ENCODE measurements around the gene MBD5.
A peak's percentile ranks its signal among the peaks of the same experiment; 100 is the strongest.

MBD5 gene

DNA sequence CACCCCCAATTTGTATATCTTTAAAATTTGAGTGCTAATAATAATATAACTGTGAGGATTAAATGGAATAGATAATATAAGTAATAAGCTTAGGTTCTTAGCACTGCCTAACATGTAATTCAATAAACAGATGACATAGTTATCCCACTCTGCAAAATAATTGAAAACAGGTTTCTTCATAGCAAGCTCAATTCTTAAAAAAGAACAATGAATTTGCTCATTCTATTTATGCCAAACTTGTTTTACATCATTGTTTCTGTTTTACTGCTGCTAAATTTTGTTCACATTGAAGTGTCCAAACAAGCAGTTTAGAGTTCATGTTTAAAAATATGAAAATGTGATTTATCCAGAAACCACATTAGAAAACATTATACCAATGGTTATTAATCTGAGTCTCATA, 217.0 kb downstream of the MBD5 start:
- no peak for DNase-seq

DNA sequence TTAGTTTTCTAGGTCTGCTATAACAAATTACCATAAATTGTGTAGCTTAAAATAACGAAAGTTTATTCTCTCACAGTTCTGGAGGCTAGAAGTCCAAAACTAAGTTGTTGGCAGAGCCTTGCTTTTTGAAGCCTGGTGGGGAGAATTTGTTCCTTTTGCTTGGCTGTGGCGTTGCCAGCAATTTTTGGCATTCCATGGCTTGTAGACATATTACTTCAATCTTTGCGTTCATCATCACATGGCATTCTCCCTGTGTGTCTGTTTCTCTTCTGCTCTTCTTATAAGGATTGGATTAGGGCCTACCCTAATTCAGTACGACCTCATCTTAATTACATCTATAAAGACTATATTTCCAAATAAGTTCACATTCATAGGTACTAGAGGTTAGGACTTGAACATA, 217.7 kb downstream of the MBD5 start:
- DNase-seq = no peak

- DNase-seq = no peak
These were observed 219.9 kb downstream of the MBD5 start for GRCh38 chr2:148240838-148241237.

DNA sequence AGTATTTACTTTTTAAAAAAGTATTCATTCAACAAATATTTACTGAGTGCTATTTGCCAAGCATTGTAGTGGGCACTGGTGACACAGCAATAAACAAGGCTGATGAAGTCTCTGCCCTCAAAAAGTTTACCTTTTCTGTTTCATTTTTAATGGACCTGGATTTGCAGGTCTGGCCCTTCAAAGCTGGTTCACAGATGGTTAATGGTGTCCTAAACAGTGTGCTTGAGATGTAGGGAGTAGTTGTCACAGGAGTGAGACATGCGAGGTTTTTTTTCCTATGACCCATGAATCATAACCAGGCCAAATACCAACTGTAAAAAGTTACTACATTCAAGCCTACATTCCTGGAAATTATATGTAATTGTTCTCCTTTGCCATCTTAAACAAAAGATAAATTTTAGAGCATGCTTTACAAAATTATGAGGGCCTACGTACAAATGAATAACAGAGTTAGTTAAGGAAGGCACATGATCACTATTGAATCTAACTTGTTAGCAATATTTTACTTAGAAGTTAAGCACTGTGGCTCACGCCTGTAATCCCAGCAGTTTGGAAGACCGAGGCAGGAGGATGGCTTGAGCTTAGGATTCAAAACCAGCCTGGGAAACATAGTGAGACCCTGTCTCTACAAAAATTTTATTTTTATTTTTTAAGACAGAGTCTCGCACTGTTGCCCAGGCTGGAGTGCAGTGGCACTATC, 223.9 kb downstream of the MBD5 start:
- no peak for DNase-seq

- DNase-seq = no peak
These were observed 231.1 kb downstream of the MBD5 start for GRCh38 chr2:148251993-148252392.

DNA sequence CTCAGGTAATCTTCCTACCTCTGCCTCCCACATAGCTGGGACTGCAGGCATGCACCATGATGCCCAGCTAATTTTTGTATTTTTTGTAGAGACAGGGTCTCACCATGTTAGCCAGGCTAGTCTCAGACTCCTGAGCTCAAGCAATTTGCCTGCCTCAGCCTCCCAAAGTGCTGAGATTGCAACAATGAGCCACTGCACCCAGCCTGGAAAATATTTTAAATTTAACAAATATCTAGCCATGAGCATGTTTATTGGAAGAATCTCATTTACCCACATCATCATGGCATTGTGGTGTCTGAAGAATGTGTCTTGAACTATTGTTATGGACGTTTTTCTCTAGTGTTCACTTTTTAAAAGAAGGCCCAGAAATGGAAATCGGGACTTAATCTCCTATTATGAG, 231.8 kb downstream of the MBD5 start:
- no peak for DNase-seq

GRCh38 chr2:148253685-148254084, 232.8 kb downstream of the MBD5 start:
- DNase-seq = no peak

DNA sequence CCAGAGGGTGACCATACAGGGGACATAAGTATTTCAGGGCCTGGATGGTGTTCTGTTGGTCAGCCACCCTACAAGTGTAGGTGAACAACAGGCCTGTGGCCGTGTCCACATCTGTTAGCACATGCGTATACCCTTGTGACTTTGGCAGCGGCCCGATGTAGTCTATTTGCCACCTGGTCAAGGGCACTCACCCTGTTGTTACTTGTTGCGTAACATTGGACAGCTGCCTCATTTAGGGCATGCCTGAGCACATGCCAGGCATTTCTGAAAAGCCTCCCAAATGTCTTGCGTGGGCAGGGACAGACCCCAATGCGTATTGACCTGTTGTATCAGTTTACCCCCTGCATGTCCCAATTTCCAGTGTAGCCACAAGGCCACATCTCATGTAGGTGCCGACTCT, 235.0 kb downstream of the MBD5 start:
- DNase-seq = no peak

DNA sequence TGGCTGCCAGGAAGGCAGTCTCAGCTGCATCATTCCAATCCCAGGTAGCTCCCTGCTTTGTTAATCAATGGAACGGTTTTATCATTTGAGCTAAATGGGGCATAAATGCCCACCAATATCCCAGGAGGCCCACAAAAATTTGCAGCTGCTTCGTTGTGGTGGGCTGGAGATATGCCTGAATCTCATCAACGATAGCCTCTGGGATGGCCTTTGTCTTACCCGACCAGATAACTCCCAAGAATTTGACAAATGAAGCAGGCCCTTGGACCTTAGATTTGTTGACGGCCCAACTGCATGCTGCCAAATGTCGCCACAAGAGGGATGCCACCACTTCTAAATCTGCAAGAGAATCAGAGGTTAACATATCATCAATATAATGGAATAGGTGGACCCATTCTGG, 236.4 kb downstream of the MBD5 start:
- DNase-seq = no peak

GRCh38 chr2:148258124-148258523, 237.2 kb downstream of the MBD5 start:
- DNase-seq = no peak

- DNase-seq = no peak
These were observed 238.8 kb downstream of the MBD5 start for GRCh38 chr2:148259674-148260073.

- DNase-seq = no peak
These were observed 243.0 kb downstream of the MBD5 start for GRCh38 chr2:148263890-148264289.

DNA sequence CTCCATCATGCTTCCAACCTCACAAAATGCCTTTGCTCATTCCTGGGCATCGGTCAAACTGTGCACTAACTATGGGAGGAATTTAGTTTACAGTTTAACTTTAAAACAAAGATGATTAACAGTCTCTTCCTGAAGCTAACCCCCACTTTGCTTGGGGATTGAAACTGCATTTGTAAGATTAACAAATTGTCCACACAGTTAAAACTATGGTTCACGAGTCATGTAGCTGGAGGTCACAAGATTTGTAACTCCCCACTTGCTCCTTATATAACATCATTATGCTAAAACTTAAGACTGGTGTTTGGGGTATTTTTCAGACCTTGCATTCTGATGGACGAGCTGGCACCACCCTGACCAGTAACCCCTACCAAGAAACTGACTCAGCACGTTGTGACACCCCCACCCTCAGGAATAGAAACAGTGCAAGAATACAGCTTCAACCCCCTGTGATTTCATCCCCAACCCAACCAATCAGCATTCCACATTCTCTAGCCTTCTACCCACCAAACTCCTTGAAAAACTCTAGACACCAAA, 252.3 kb downstream of the MBD5 start:
- DNase-seq = no peak

- no peak for DNase-seq
These were observed 258.3 kb downstream of the MBD5 start for GRCh38 chr2:148279216-148279615.

DNA sequence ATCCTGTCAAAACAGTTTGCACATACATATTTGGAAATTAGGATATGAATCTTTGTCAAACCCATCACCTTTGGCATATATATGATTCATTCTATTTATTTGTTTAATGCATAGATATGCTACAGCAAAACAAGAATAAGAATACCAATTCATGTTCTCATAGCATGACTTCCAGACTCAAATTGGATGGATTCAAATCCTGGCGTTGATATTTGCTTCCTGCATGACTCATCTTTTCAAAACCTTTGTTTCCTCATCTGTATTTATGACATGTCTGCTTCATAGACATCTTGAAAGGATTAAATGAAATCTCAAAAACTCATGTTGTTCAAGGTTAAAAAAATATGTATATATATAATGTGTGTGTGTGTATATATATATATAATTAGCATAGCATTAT, 261.3 kb downstream of the MBD5 start:
- peak in 1 of 2 donors; percentile 8 for DNase-seq

GRCh38 chr2:148292431-148292830, 271.5 kb downstream of the MBD5 start:
- DNase-seq = peak in 1 of 2 donors; percentile 35

DNA sequence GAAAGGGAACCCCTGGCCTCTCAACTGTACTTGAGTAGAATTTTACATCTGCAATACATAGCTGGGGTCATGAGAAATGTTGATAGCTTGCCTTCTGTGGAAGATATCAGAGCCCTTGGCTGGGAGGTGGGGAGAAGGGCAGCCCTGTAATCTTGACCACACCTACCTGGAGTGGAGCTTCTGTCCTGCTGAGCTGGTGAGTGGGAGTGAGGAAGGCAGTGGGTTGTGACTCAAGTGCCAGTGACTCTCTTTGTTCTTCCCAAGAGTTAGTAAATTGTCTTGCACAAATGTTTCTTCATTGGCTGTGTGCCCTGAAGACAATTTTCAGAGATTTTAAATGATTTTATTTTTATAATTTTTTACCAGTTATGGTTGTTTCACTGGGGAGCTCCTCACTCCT, 277.3 kb downstream of the MBD5 start:
- peak in 1 of 2 donors; percentile 62 for DNase-seq

DNA sequence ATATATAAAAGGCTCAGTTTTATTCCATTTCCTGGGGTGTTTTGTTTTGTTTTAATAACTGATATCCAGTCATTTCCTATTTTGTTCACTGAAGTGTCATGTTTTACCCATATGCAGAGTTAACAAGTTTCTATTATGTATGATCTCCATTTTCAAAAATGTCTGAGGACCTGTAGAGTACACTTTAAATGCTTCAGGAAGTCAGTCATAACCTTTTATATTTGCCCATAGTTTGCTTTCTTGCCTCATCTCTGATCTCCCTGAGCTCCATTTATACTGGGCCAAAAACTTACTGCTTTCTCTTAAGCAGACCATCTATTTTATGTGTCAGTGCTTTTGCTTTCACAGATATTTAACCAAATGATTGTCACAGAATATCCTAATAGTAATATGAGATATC, 278.7 kb downstream of the MBD5 start:
- DNase-seq = no peak

- DNase-seq = no peak
These were observed 279.7 kb downstream of the MBD5 start for GRCh38 chr2:148300544-148300943.

GRCh38 chr2:148301362-148301761, 280.5 kb downstream of the MBD5 start:
- DNase-seq = no peak

GRCh38 chr2:148302526-148302925, 281.6 kb downstream of the MBD5 start:
- no peak for DNase-seq

GRCh38 chr2:148303161-148303560, 282.3 kb downstream of the MBD5 start:
- no peak for DNase-seq

DNA sequence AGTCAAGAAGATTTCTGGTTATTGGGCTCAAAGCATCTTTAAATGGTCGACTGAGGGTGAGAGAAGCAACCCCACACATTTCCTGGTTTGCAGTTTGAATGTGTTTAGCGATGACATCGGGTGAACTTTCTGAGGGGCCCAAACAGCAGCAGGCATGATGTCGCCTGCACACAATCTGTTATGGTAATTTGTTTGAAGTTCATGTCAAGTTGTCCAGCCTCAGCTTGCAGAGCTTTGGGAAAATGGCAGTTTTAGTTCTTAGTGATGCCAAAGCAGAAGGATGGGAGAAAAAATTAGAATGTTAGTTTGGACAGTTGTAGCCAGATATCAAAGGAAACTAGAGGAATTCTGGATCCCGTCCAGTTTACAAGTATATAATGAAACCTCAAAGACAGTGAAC, 284.6 kb downstream of the MBD5 start:
- DNase-seq = no peak

DNA sequence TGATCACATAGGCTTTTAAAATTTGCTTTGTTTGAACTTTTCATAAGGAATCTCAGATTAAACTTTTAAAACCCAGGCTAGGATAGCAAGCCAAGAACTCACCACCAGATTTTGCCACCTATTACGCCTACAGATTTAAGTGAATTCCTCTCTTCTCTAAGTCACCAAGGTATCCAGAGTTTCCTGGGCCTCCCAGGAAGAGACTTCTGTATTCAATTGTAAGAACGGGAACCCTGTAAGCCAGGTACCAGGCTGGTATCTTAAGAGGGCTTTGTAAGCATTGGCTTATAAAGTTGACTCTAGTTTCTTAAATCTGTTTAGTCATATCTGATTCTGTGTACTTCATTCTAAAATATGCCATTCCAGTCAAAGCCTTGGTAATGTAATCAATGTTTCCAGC, 285.1 kb downstream of the MBD5 start:
- DNase-seq = no peak

DNA sequence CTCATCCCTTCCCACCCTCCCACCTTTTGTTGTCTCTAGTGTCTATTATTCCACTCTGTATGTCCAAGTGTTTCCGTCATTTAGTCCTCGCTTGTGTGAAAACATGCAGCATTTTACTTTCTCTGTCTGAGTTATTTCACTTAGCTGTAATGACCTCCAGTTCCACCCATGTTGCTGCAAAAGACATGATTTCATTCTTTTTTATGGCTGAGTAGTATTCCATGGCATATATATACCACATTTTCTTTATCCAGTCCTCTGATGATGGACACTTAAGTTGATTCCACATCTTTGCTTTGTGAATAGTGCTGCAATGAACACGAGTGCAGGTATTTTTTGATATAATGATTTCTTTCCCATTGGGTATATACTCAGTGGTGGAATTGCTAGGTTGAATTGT, 296.7 kb downstream of the MBD5 start:
- no peak for DNase-seq

Measured in inflammatory macrophage treated with lipopolysaccharide for 1 hour (primary cell).